Activated CD4-positive, alpha-beta T cell treated with anti-CD3 and anti-CD28 coated beads, Interleukin-2, Interleukin-6, amounts not matched to agents 100 ng/mL and 50 ng/mL, durations not matched to agents 16 hours and 8 hours (primary cell): ENCODE results near the gene CTNNAL1.

ENCODE experiments used
- DNase-seq: peaks from one replicate; pipeline ENCODE4 v3.0.0-alpha.2; 2020

The CTNNAL1 gene

GRCh38 chr9:109027176-109027575, 13.9 kb upstream of the CTNNAL1 start:
- DNase-seq, result no peak

- no peak for DNase-seq
These were observed 13.0 kb upstream of the CTNNAL1 start for GRCh38 chr9:109026306-109026705.

- no peak for DNase-seq
These were observed 9.6 kb upstream of the CTNNAL1 start for GRCh38 chr9:109022873-109023272.

GRCh38 chr9:109020581-109021511, 7.5 kb upstream of the CTNNAL1 start:
- DNase-seq, result no peak

GRCh38 chr9:109020113-109020512, 6.8 kb upstream of the CTNNAL1 start:
- no peak for DNase-seq

GRCh38 chr9:109019420-109019819, 6.1 kb upstream of the CTNNAL1 start:
- no peak for DNase-seq

- no peak for DNase-seq
These were observed 4.2 kb upstream of the CTNNAL1 start for GRCh38 chr9:109017493-109017892.

GRCh38 chr9:109017061-109017460, 3.8 kb upstream of the CTNNAL1 start:
- DNase-seq, result no peak

- DNase-seq, result no peak
These were observed 2.8 kb upstream of the CTNNAL1 start for GRCh38 chr9:109016132-109016531.

GRCh38 chr9:109014608-109015280, 1.4 kb upstream of the CTNNAL1 start:
- no peak for DNase-seq

GRCh38 chr9:109013679-109014607, 644 bp upstream of the CTNNAL1 start:
- DNase-seq, result no peak

GRCh38 chr9:109012009-109012875, 1.1 kb downstream of the CTNNAL1 start:
- DNase-seq, result peak; percentile 71

GRCh38 chr9:109011231-109011671, 2.0 kb downstream of the CTNNAL1 start:
- DNase-seq, result no peak

GRCh38 chr9:109010746-109011145, 2.6 kb downstream of the CTNNAL1 start:
- DNase-seq, result peak; percentile 81

GRCh38 chr9:109005678-109006077, 7.6 kb downstream of the CTNNAL1 start:
- DNase-seq, result no peak

- DNase-seq, result no peak
These were observed 10.2 kb downstream of the CTNNAL1 start for GRCh38 chr9:109003116-109003515.

- DNase-seq, result no peak
These were observed 11.2 kb downstream of the CTNNAL1 start for GRCh38 chr9:109002141-109002540.

- DNase-seq, result peak; percentile 15
These were observed 12.0 kb downstream of the CTNNAL1 start for GRCh38 chr9:109001275-109001676.

GRCh38 chr9:108997112-108997511, 16.2 kb downstream of the CTNNAL1 start:
- DNase-seq, result no peak

- no peak for DNase-seq
These were observed 16.7 kb downstream of the CTNNAL1 start for GRCh38 chr9:108996643-108997042.

GRCh38 chr9:108994695-108995094, 18.6 kb downstream of the CTNNAL1 start:
- peak; percentile 55 for DNase-seq

GRCh38 chr9:108991479-108991878, 21.8 kb downstream of the CTNNAL1 start:
- no peak for DNase-seq
